Naive B cell (primary cell): Measurements from ENCODE around the gene OR51G1. TPM values are rescaled to one million over a fixed set of nuclear protein-coding genes. Genes with fewer than 3 reads are reported as not detected.

Source experiments
- ATAC-seq, 2 donors: fragments of 150-1000 bp; cut with Tn5 transposase; 2 replicates each; pipeline ENCODE4 v1.10.0; 2021; ENCODE audit warnings: low read depth in 2 of 2, mild to moderate bottlenecking in 2 of 2, moderate library complexity in 2 of 2
- DNase-seq: peaks from one replicate; pipeline ENCODE4 v3.0.0; 2022
- H3K27ac Mint-ChIP-seq, 6 donors: one replicate each; pipeline ENCODE4 v1.8.0; 2020 to 2022; ENCODE audit warnings: mild to moderate bottlenecking in 6 of 6, mixed read lengths in 6 of 6, moderate library complexity in 5 of 6, inconsistent platforms in 2 of 6
- H3K27me3 Mint-ChIP-seq, 3 donors: one replicate each; pipeline ENCODE4 v1.8.0; 2021 to 2022; ENCODE audit warnings: mixed read lengths in 3 of 3, mild to moderate bottlenecking in 1 of 3
- H3K36me3 Mint-ChIP-seq, 2 donors: one replicate each; pipeline ENCODE4 v1.8.0; 2020 to 2022; ENCODE audit warnings: mixed read lengths in 2 of 2, inconsistent platforms in 1 of 2, mild to moderate bottlenecking in 1 of 2
- H3K4me1 Mint-ChIP-seq, 3 donors: one replicate each; pipeline ENCODE4 v1.8.0; 2020 to 2022; ENCODE audit warnings: mixed read lengths in 3 of 3, inconsistent platforms in 1 of 3, mild to moderate bottlenecking in 1 of 3, moderate library complexity in 1 of 3
- H3K4me3 Mint-ChIP-seq, 8 donors: one replicate each; pipeline ENCODE4 v1.8.0; 2020 to 2022; ENCODE audit warnings: mild to moderate bottlenecking in 8 of 8, mixed read lengths in 8 of 8, moderate library complexity in 8 of 8, inconsistent platforms in 2 of 8
- H3K9me3 Mint-ChIP-seq, 7 donors: one replicate each; pipeline ENCODE4 v1.8.0; 2020 to 2022; ENCODE audit warnings: mixed read lengths in 7 of 7, mild to moderate bottlenecking in 5 of 7, inconsistent platforms in 2 of 7, moderate library complexity in 1 of 7
- polyA plus RNA-seq, 6 donors: library from polyadenylated mRNA; unstranded; fragments of 300-500 nt; fragmentation: Illumina TruSeq; gene quantifications; one replicate each; pipeline ENCODE4 v1.2.3, GENCODE V29; 2021; ENCODE audit warnings: low read depth in 6 of 6

The OR51G1 gene
- polyA plus RNA-seq, 6 donors from 2014 or later = not detected

DNA sequence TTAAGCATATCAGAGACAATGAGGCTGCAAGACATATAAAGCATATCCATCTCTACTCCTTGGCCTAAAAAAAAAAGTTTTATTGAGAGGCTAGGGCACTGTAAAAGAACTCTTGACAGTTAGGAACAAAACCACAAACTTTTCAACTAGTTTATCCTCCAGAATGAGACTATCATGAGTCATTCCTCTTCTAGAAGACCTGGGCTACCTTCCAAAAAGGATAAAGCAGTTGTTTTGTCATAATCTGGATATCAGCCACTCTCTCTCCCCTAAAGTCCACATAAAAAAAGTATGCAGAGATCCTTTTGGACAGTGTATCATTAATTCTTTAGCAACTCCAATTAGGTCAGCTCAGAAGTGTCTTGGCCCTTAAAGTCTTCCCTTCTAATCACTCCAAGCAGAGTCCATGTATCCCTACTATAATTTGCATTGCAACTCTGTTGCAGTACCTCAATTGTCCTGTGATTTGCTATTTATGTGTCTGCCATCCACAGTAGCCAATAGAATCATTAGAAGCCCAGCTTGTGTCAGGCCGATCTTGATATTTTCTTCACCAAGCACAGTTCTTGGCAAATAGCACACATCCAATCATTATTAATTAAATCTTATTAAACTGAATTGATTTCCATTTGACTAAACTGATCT, 32.0 kb downstream of the OR51G1 start:
- Mint-ChIP-seq H3K9me3 (peaks cover 0 to 5% (median 0%) of the 10 kb centered on the region in 7 donors), H3K36me3 (no peaks in the 10 kb centered on the region), H3K4me3 (no peak overlapping the region), H3K4me1 (no peaks in the 10 kb centered on the region), H3K27me3 (peaks cover 4 to 11% (median 8%) of the 10 kb centered on the region in 3 donors), H3K27ac (no peak overlapping the region)
- ATAC-seq (no peak), DNase-seq (no peak)

- no peak for DNase-seq
- peaks cover 0 to 5% (median 0%) of the 10 kb centered on the region in 7 donors for H3K9me3 Mint-ChIP-seq
- no peak overlapping the region for H3K4me3 Mint-ChIP-seq
- peaks cover 0 to 8% (median 4%) of the 10 kb centered on the region in 3 donors for H3K27me3 Mint-ChIP-seq
- H3K4me1 Mint-ChIP-seq = no peaks in the 10 kb centered on the region
- no peak for ATAC-seq
- no peaks in the 10 kb centered on the region for H3K36me3 Mint-ChIP-seq
- H3K27ac Mint-ChIP-seq = no peak overlapping the region
Measured at GRCh38 chr11:4890279-4890678, 33.9 kb downstream of the OR51G1 start.

DNA sequence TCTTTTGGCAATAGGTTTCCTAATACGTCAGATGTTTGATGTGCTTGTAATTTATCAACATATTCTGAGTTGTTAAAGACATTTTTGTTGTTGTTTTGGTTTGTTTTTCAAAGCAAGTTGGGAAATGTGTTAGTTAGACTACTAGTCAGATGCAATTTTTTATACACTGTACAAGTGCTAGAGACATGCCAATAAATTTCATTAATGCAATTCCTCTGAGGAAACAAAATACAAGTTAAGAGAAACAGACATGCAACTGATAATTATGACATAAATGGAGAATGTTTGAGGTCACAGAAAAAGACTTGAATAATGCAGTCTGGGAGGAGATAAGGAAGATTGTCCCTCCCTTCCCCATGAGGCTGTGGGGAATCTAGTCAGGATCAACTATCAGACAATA, 36.5 kb downstream of the OR51G1 start:
- no peaks in the 10 kb centered on the region for H3K36me3 Mint-ChIP-seq
- H3K27me3 Mint-ChIP-seq = peaks cover 0 to 8% (median 0%) of the 10 kb centered on the region in 3 donors
- ATAC-seq (no peak), DNase-seq (no peak)
- H3K4me3 Mint-ChIP-seq = no peak overlapping the region
- H3K27ac Mint-ChIP-seq = no peak overlapping the region
- no peaks in the 10 kb centered on the region for H3K4me1 Mint-ChIP-seq
- peaks cover 0 to 5% (median 0%) of the 10 kb centered on the region in 7 donors for H3K9me3 Mint-ChIP-seq

DNA sequence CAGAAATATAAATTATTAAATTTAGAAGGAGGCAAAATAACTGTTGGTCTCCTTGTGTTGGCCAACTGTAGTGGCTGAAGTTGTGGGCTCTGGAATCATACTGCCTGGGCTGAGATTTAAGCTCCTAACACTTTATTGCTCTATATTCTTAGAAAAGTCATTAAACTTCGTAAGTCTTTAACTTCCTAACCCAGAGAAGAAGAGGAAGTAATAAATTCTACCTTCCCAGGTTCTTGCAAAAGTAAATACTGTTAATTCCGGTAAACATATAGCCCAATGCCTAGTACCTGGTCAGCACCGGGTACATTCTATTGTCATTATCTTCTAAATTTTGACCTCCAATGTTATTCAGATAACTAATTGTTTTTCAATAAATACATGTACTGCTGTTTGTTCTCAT, 38.0 kb downstream of the OR51G1 start:
- Mint-ChIP-seq H3K9me3 (peaks cover 0 to 5% (median 0%) of the 10 kb centered on the region in 7 donors), H3K27ac (no peak overlapping the region), H3K36me3 (no peaks in the 10 kb centered on the region), H3K27me3 (peaks cover 0 to 8% (median 0%) of the 10 kb centered on the region in 3 donors), H3K4me3 (no peak overlapping the region), H3K4me1 (no peaks in the 10 kb centered on the region)
- no peak for DNase-seq
- ATAC-seq = no peak

DNA sequence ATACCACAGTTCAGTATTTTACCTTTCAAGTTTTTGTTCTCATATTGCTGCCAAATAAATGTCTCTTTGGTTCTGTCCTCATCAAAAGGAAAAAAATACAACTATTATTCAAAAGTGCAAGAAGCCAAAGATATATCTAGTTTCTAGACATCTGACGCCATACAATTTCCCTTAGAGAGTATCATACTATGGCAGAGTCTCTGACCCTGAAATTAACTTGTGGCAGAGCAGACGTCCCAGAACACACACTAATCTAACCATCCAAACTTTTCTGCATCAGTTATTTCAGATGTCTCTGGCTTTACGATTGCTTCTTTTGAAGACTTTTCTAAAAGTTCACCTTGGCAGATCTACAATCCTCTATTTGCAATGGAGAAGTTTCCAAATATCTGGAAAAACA, 39.8 kb downstream of the OR51G1 start:
- no peaks in the 10 kb centered on the region for H3K4me1 Mint-ChIP-seq
- no peak for DNase-seq
- H3K27me3 Mint-ChIP-seq = peaks cover 0 to under 1% (median 0%) of the 10 kb centered on the region in 3 donors
- H3K4me3 Mint-ChIP-seq = no peak overlapping the region
- no peak for ATAC-seq
- no peaks in the 10 kb centered on the region for H3K9me3 Mint-ChIP-seq
- no peak overlapping the region for H3K27ac Mint-ChIP-seq
- H3K36me3 Mint-ChIP-seq = no peaks in the 10 kb centered on the region

DNA sequence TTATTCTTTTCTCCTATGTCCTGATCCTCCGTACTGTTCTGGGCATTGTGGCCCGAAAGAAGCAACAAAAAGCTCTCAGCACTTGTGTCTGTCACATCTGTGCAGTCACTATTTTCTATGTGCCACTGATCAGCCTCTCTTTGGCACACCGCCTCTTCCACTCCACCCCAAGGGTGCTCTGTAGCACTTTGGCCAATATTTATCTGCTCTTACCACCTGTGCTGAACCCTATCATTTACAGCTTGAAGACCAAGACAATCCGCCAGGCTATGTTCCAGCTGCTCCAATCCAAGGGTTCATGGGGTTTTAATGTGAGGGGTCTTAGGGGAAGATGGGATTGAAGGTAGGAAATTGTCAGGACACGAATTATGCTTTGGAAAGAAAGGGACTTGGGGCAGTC, 41.6 kb downstream of the OR51G1 start:
- no peaks in the 10 kb centered on the region for H3K36me3 Mint-ChIP-seq
- ATAC-seq (no peak), DNase-seq (no peak)
- no peaks in the 10 kb centered on the region for H3K27me3 Mint-ChIP-seq
- no peaks in the 10 kb centered on the region for H3K9me3 Mint-ChIP-seq
- no peak overlapping the region for H3K27ac Mint-ChIP-seq
- H3K4me3 Mint-ChIP-seq = no peak overlapping the region
- no peaks in the 10 kb centered on the region for H3K4me1 Mint-ChIP-seq

DNA sequence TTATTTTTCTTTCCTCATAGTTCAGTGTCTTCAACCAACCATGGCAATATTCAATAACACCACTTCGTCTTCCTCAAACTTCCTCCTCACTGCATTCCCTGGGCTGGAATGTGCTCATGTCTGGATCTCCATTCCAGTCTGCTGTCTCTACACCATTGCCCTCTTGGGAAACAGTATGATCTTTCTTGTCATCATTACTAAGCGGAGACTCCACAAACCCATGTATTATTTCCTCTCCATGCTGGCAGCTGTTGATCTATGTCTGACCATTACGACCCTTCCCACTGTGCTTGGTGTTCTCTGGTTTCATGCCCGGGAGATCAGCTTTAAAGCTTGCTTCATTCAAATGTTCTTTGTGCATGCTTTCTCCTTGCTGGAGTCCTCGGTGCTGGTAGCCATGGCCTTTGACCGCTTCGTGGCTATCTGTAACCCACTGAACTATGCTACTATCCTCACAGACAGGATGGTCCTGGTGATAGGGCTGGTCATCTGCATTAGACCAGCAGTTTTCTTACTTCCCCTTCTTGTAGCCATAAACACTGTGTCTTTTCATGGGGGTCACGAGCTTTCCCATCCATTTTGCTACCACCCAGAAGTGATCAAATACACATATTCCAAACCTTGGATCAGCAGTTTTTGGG, 42.2 kb downstream of the OR51G1 start, which contains the start of gene OR51T1:
OR51T1 (plus strand) TSS at position 41 of the 641 bp plus-strand sequence; CDS start at position 41, 0 bp downstream.
- ATAC-seq (no peak), DNase-seq (no peak)
- no peak within 1 kb of the TSS for H3K4me3 Mint-ChIP-seq
- H3K4me1 Mint-ChIP-seq = peaks cover 0 to 1% (median 0%) of the 10 kb centered on the region in 3 donors
- H3K36me3 Mint-ChIP-seq = no peaks in the 10 kb centered on the region
- H3K27ac Mint-ChIP-seq = peak within 1 kb of the TSS in 1 of 6 donors; percentile 70
- H3K9me3 Mint-ChIP-seq = peaks cover 0 to 2% (median 0%) of the 10 kb centered on the region in 7 donors
- H3K27me3 Mint-ChIP-seq = no peaks in the 10 kb centered on the region

GRCh38 chr11:4881188-4881587, 43.0 kb downstream of the OR51G1 start:
- peaks cover 0 to 4% (median 0%) of the 10 kb centered on the region in 7 donors for H3K9me3 Mint-ChIP-seq
- peaks cover 3 to 9% (median 4%) of the 10 kb centered on the region in 3 donors for H3K4me1 Mint-ChIP-seq
- no peak overlapping the region for H3K27ac Mint-ChIP-seq
- no peak overlapping the region for H3K4me3 Mint-ChIP-seq
- ATAC-seq (no peak), DNase-seq (no peak)
- H3K27me3 Mint-ChIP-seq = no peaks in the 10 kb centered on the region
- H3K36me3 Mint-ChIP-seq = no peaks in the 10 kb centered on the region

Other genes starting within 250 kb of the OR51G1 start
- not detected for gene OR51E2, start 226.5 kb downstream of the OR51G1 start, polyA plus RNA-seq
- not detected for gene MMP26, start 219.6 kb downstream of the OR51G1 start, polyA plus RNA-seq
- gene OR51F1, start 154.4 kb downstream of the OR51G1 start, polyA plus RNA-seq = not detected
- not detected for gene OR52R1, start 120.0 kb downstream of the OR51G1 start, polyA plus RNA-seq
- gene OR51F2, start 103.0 kb downstream of the OR51G1 start, polyA plus RNA-seq = not detected
- gene OR51S1, start 75.1 kb downstream of the OR51G1 start, polyA plus RNA-seq = not detected
- not detected for gene OR51T1, start 42.4 kb downstream of the OR51G1 start, polyA plus RNA-seq
- not detected for gene OR51A7, start 20.6 kb downstream of the OR51G1 start, polyA plus RNA-seq
- not detected for gene OR51G2, start 5.0 kb downstream of the OR51G1 start, polyA plus RNA-seq
- gene OR51A4, start 23.3 kb upstream of the OR51G1 start, polyA plus RNA-seq = not detected
- not detected for gene OR51A2, start 31.4 kb upstream of the OR51G1 start, polyA plus RNA-seq
- not detected for gene OR51L1, start 70.5 kb upstream of the OR51G1 start, polyA plus RNA-seq
- gene OR52J3, start 122.2 kb upstream of the OR51G1 start, polyA plus RNA-seq = not detected
- gene OR52E2, start 135.3 kb upstream of the OR51G1 start, polyA plus RNA-seq = not detected
- gene OR52E1, start 145.2 kb upstream of the OR51G1 start, polyA plus RNA-seq = not detected
- not detected for gene OR52A5, start 214.0 kb upstream of the OR51G1 start, polyA plus RNA-seq
- gene OR52A1, start 230.4 kb upstream of the OR51G1 start, polyA plus RNA-seq = not detected